Measurements from ENCODE around the gene GATC. TPM values are rescaled to one million over a fixed set of nuclear protein-coding genes. Genes with fewer than 3 reads are reported as not detected.

Gene GATC
- total and polyA plus RNA-seq, 10 of the 15 experiments (the other 5 are each of a cell fraction or from before 2014, with no cell fraction given), result 5.1 to 40.3 (median 22.9) TPM

DNA sequence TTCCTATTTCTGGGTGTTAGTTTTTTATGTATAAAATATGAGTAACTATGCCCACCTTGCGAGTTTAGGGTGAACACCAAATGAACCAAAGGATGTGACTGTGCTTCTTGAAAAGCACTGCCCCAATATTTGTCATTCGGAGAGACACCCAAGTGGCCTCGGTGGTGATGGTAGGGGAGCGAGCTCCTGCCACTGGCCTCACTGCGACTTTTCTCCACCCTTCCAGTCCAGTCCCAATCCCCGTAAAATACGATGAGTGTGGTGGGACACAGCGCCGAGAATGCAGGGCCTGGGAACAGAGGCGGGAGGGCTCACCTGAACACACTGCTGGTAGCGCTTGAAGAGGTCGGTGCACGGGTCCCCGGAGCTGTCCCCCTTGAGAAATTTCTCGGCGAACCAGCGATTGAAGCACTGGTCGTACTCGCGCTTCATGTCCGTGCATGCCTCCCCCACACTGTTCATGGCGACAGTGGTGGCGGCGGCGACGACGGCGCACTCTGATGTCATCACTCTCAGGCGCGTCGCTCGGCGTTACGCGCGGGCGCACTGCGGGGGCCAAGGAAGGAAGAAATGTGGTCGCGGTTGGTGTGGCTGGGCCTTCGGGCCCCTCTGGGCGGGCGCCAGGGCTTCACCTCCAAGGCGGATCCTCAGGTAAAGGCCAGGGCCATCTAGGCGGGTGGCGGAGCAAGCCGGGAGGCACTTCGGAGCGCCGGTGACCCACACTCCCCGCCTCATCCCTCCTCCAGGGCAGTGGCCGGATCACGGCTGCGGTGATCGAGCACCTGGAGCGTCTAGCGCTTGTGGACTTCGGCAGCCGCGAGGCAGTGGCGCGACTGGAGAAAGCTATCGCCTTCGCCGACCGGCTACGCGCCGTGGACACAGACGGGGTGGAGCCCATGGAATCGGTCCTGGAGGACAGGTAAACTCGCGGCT, at the start of gene GATC, which contains the start of gene TRIAP1 (continued):
- TF ChIP-seq IRF4 (IDR thresholded peaks at IDR 0.05; ENCODE audit: low read depth, low read length), result peak; percentile 16; the same call in 1 of the 2 replicates
- TF ChIP-seq TAF1 (IDR thresholded peaks at IDR 0.05; ENCODE audit: borderline replicate concordance, low read depth, low read length), result peak; percentile 85; the same call in 1 of the 2 replicates
- peak; percentile 80 for TF ChIP-seq MYC (IDR thresholded peaks at IDR 0.05; ENCODE audit: insufficient read depth, insufficient read length, insufficient replicate concordance, low read length, severe bottlenecking)
- no peak for TF ChIP-seq HDAC6 (IDR thresholded peaks at IDR 0.05; ENCODE audit: unreplicated experiment)
- no peak for TF ChIP-seq KAT2A (conservative IDR thresholded peaks at IDR 0.05; ENCODE audit: control insufficient read depth, low read depth, low read length)
- TF ChIP-seq IKZF1 (conservative IDR thresholded peaks at IDR 0.05), result peak; percentile 93
- TF ChIP-seq, protein P1, sequence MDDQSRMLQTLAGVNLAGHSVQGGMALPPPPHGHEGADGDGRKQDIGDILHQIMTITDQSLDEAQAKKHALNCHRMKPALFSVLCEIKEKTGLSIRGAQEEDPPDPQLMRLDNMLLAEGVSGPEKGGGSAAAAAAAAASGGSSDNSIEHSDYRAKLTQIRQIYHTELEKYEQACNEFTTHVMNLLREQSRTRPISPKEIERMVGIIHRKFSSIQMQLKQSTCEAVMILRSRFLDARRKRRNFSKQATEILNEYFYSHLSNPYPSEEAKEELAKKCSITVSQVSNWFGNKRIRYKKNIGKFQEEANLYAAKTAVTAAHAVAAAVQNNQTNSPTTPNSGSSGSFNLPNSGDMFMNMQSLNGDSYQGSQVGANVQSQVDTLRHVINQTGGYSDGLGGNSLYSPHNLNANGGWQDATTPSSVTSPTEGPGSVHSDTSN (IDR thresholded peaks at IDR 0.05; ENCODE audit: insufficient replicate concordance, low read depth, low read length), result no peak
- no peak for TF ChIP-seq GABPA (IDR thresholded peaks at IDR 0.05; ENCODE audit: low read depth)
- TF ChIP-seq EED (IDR thresholded peaks at IDR 0.05; ENCODE audit: low read depth), result peak; percentile 24; the same call in 1 of the 2 replicates
- peak; percentile 85; the same call in 1 of the 2 replicates for TF ChIP-seq RB1 (IDR thresholded peaks at IDR 0.05; ENCODE audit: borderline replicate concordance)
- no peak for TF ChIP-seq KLF5 (IDR thresholded peaks at IDR 0.05; ENCODE audit: partially characterized antibody)
- TF ChIP-seq ESRRA (IDR thresholded peaks at IDR 0.05; ENCODE audit: low read length), result no peak
- TF ChIP-seq, protein P2, sequence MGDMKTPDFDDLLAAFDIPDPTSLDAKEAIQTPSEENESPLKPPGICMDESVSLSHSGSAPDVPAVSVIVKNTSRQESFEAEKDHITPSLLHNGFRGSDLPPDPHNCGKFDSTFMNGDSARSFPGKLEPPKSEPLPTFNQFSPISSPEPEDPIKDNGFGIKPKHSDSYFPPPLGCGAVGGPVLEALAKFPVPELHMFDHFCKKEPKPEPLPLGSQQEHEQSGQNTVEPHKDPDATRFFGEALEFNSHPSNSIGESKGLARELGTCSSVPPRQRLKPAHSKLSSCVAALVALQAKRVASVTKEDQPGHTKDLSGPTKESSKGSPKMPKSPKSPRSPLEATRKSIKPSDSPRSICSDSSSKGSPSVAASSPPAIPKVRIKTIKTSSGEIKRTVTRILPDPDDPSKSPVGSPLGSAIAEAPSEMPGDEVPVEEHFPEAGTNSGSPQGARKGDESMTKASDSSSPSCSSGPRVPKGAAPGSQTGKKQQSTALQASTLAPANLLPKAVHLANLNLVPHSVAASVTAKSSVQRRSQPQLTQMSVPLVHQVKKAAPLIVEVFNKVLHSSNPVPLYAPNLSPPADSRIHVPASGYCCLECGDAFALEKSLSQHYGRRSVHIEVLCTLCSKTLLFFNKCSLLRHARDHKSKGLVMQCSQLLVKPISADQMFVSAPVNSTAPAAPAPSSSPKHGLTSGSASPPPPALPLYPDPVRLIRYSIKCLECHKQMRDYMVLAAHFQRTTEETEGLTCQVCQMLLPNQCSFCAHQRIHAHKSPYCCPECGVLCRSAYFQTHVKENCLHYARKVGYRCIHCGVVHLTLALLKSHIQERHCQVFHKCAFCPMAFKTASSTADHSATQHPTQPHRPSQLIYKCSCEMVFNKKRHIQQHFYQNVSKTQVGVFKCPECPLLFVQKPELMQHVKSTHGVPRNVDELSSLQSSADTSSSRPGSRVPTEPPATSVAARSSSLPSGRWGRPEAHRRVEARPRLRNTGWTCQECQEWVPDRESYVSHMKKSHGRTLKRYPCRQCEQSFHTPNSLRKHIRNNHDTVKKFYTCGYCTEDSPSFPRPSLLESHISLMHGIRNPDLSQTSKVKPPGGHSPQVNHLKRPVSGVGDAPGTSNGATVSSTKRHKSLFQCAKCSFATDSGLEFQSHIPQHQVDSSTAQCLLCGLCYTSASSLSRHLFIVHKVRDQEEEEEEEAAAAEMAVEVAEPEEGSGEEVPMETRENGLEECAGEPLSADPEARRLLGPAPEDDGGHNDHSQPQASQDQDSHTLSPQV (IDR thresholded peaks at IDR 0.05), result no peak
- TF ChIP-seq, protein P3, sequence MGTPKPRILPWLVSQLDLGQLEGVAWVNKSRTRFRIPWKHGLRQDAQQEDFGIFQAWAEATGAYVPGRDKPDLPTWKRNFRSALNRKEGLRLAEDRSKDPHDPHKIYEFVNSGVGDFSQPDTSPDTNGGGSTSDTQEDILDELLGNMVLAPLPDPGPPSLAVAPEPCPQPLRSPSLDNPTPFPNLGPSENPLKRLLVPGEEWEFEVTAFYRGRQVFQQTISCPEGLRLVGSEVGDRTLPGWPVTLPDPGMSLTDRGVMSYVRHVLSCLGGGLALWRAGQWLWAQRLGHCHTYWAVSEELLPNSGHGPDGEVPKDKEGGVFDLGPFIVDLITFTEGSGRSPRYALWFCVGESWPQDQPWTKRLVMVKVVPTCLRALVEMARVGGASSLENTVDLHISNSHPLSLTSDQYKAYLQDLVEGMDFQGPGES (IDR thresholded peaks at IDR 0.05), result no peak
- TF ChIP-seq ZZZ3 (IDR thresholded peaks at IDR 0.05; ENCODE audit: control insufficient read depth, insufficient read length, low read depth), result no peak
- TF ChIP-seq POLR2A (IDR thresholded peaks at IDR 0.05; ENCODE audit: low read depth, low read length), result peak; percentile 97
- peak; percentile 30; the same call in 1 of the 2 replicates for TF ChIP-seq BCL11A (IDR thresholded peaks at IDR 0.05; ENCODE audit: low read depth, low read length)
- TF ChIP-seq SREBF1 (IDR thresholded peaks at IDR 0.05; ENCODE audit: low read length), result no peak
- TF ChIP-seq LARP7 (IDR thresholded peaks at IDR 0.05), result peak; percentile 76
- peak; percentile 89 for TF ChIP-seq CHD2 (IDR thresholded peaks at IDR 0.05; ENCODE audit: borderline replicate concordance, low read depth, low read length)
- TF ChIP-seq SIN3A (IDR thresholded peaks at IDR 0.05; ENCODE audit: low read depth, low read length), result peak; percentile 98
- no peak; the same call in 1 of the 2 replicates for TF ChIP-seq WRNIP1 (IDR thresholded peaks at IDR 0.05; ENCODE audit: borderline replicate concordance, low read depth, low read length)
- no peak for TF ChIP-seq MYB (IDR thresholded peaks at IDR 0.05; ENCODE audit: borderline replicate concordance, low read depth, low read length)
- TF ChIP-seq CBX3 (IDR thresholded peaks at IDR 0.05; ENCODE audit: borderline replicate concordance, low read depth), result no peak
- peak; percentile 63 for TF ChIP-seq FOXK2 (IDR thresholded peaks at IDR 0.05)
- TF ChIP-seq GATAD2B (conservative IDR thresholded peaks at IDR 0.05; ENCODE audit: low read depth), result peak; percentile 95

Data from GM12878 (cell line).